T-helper 1 cell treated with Interleukin-12 subunit alpha and Interleukin-12 subunit beta and Interleukin-4 antibody, amounts not matched to agents 30 μg/mL and 1 μg/mL, for 36 hours (primary cell): ENCODE results near the gene MTR.

Experiments used
- H3K27ac Mint-ChIP-seq: one replicate; pipeline ENCODE4 v1.8.0; 2021; ENCODE audit warnings: mild to moderate bottlenecking, mixed read lengths
- H3K27me3 Mint-ChIP-seq: one replicate; pipeline ENCODE4 v1.8.0; 2021; ENCODE audit warnings: low read depth, mixed read lengths
- H3K36me3 Mint-ChIP-seq: one replicate; pipeline ENCODE4 v1.8.0; 2021; ENCODE audit warnings: low read depth, mixed read lengths
- H3K4me1 Mint-ChIP-seq: one replicate; pipeline ENCODE4 v1.8.0; 2021; ENCODE audit warnings: low read depth, mixed read lengths
- H3K4me3 Mint-ChIP-seq: one replicate; pipeline ENCODE4 v1.8.0; 2021; ENCODE audit warnings: mild to moderate bottlenecking, moderate library complexity, mixed read lengths
- H3K9me3 Mint-ChIP-seq: one replicate; pipeline ENCODE4 v1.8.0; 2021; ENCODE audit warnings: mixed read lengths

MTR gene

GRCh38 chr1:236761397-236762132, 33.5 kb upstream of the MTR start:
- peaks cover 4% of the 10 kb centered on the region for H3K27me3 Mint-ChIP-seq
- H3K27ac Mint-ChIP-seq = no peak overlapping the region
- no peaks in the 10 kb centered on the region for H3K36me3 Mint-ChIP-seq
- H3K4me3 Mint-ChIP-seq = no peak overlapping the region
- no peaks in the 10 kb centered on the region for H3K9me3 Mint-ChIP-seq
- H3K4me1 Mint-ChIP-seq = peaks cover 1% of the 10 kb centered on the region

GRCh38 chr1:236762410-236762809, 32.7 kb upstream of the MTR start:
- Mint-ChIP-seq H3K4me1 (peaks cover 1% of the 10 kb centered on the region), H3K9me3 (no peaks in the 10 kb centered on the region), H3K4me3 (peak overlapping the region; percentile 5), H3K36me3 (no peaks in the 10 kb centered on the region), H3K27ac (no peak overlapping the region), H3K27me3 (peaks cover 4% of the 10 kb centered on the region)

GRCh38 chr1:236765831-236766230, 29.3 kb upstream of the MTR start:
- H3K9me3 Mint-ChIP-seq = no peaks in the 10 kb centered on the region
- no peak overlapping the region for H3K27ac Mint-ChIP-seq
- no peaks in the 10 kb centered on the region for H3K36me3 Mint-ChIP-seq
- peaks cover 17% of the 10 kb centered on the region for H3K27me3 Mint-ChIP-seq
- peaks cover 2% of the 10 kb centered on the region for H3K4me1 Mint-ChIP-seq
- no peak overlapping the region for H3K4me3 Mint-ChIP-seq

- no peak overlapping the region for H3K4me3 Mint-ChIP-seq
- no peaks in the 10 kb centered on the region for H3K36me3 Mint-ChIP-seq
- H3K27ac Mint-ChIP-seq = no peak overlapping the region
- no peaks in the 10 kb centered on the region for H3K9me3 Mint-ChIP-seq
- peaks cover 2% of the 10 kb centered on the region for H3K4me1 Mint-ChIP-seq
- H3K27me3 Mint-ChIP-seq = peaks cover 17% of the 10 kb centered on the region
Observed at GRCh38 chr1:236766506-236766905, 28.6 kb upstream of the MTR start.

DNA sequence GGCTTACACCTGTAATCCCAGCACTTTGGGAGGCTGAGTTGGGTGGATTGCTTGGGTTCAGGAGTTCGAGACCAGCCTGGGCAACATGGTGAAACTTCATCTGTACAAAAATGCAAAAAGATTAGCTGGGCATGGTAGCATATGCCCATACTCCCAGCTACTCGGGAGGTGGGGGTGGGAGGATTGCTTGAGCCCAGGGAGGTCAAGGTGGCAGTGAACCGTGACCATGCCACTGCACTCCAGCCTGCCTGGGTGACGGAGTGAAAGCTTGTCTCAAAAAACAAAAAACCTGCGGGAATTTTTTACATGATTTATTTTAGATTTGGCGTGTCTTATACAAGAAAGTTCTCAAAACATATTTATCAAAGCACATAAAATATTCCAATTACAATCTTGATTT, 27.8 kb upstream of the MTR start:
- H3K36me3 Mint-ChIP-seq = no peaks in the 10 kb centered on the region
- no peak overlapping the region for H3K27ac Mint-ChIP-seq
- peaks cover 2% of the 10 kb centered on the region for H3K4me1 Mint-ChIP-seq
- no peaks in the 10 kb centered on the region for H3K9me3 Mint-ChIP-seq
- H3K27me3 Mint-ChIP-seq = peaks cover 17% of the 10 kb centered on the region
- H3K4me3 Mint-ChIP-seq = no peak overlapping the region

DNA sequence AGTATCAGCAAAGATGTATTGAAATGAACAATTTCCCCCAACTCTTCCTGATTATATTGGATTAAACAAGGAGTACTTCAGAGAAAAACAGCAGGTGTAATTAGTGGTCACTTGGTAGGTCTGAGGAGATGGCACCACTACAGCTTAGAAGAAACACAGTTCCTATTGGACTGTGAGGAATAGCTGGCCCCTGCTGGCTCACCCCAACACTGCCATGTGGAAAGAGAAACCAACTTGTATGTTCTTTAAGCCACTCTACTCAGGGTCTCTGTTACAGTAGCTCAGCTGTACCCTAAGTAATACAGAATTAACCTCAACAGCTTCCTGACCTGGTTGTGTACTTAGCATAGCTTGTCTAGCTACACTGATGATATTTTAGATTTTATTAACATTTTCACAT, 26.5 kb upstream of the MTR start:
- Mint-ChIP-seq H3K27me3 (peaks cover 17% of the 10 kb centered on the region), H3K4me1 (peaks cover 2% of the 10 kb centered on the region), H3K27ac (no peak overlapping the region), H3K4me3 (no peak overlapping the region), H3K36me3 (no peaks in the 10 kb centered on the region), H3K9me3 (no peaks in the 10 kb centered on the region)

- Mint-ChIP-seq H3K27ac (no peak overlapping the region), H3K4me1 (no peaks in the 10 kb centered on the region), H3K27me3 (peaks cover 30% of the 10 kb centered on the region), H3K36me3 (no peaks in the 10 kb centered on the region), H3K4me3 (no peak overlapping the region), H3K9me3 (peaks cover 7% of the 10 kb centered on the region)
Observed at GRCh38 chr1:236773919-236774318, 21.2 kb upstream of the MTR start.

DNA sequence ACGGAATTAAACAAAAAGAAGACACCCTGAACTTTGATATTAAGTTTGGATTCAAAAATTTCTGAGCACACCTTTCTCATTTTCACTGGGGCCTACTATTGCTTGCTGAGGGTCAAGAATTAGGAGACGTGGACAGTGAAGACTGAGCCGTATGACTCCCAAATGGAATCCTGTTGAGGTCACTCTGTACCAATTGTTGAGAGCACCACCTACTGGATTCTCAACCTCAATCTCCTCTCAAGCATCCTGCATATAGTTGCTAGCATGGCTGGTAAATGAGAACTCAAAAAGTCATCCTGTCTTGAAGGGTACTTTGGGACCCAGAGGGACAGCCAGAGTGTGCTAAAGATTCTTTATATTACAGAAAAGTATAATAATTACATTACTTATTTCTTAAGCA, 20.2 kb upstream of the MTR start:
- Mint-ChIP-seq H3K27me3 (peaks cover 31% of the 10 kb centered on the region), H3K4me1 (no peaks in the 10 kb centered on the region), H3K27ac (no peak overlapping the region)

GRCh38 chr1:236779312-236779711, 15.8 kb upstream of the MTR start:
- Mint-ChIP-seq H3K27me3 (peaks cover 41% of the 10 kb centered on the region), H3K36me3 (no peaks in the 10 kb centered on the region), H3K4me3 (no peak overlapping the region), H3K27ac (no peak overlapping the region), H3K9me3 (peaks cover 12% of the 10 kb centered on the region), H3K4me1 (no peaks in the 10 kb centered on the region)

More for the DNA sequence above, 20.2 kb upstream of the MTR start:
- H3K4me3 Mint-ChIP-seq = no peak overlapping the region
- no peaks in the 10 kb centered on the region for H3K36me3 Mint-ChIP-seq
- peaks cover 12% of the 10 kb centered on the region for H3K9me3 Mint-ChIP-seq

DNA sequence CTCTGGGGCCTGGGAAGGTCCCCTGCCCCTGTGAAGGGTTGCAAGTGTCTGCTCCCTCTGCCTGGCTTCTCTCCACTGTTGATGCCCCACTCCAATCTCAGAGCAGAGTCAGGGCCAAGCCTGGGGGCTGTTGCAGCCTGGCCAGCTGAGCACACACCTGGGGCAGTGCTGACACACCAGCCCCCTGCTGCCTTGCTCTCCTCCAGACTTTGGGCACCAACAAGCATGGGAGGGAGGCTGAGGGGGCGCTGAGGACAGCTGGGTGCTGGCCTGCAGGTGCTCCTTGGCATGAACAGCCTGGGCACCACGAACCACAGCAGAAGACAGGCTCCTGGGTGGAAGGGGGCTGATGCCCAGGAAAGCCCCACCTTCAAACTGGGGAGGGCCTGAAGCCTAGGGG, 9.6 kb upstream of the MTR start:
- Mint-ChIP-seq H3K4me3 (no peak overlapping the region), H3K9me3 (no peaks in the 10 kb centered on the region), H3K27me3 (peaks cover 21% of the 10 kb centered on the region), H3K36me3 (no peaks in the 10 kb centered on the region), H3K4me1 (no peaks in the 10 kb centered on the region), H3K27ac (no peak overlapping the region)

DNA sequence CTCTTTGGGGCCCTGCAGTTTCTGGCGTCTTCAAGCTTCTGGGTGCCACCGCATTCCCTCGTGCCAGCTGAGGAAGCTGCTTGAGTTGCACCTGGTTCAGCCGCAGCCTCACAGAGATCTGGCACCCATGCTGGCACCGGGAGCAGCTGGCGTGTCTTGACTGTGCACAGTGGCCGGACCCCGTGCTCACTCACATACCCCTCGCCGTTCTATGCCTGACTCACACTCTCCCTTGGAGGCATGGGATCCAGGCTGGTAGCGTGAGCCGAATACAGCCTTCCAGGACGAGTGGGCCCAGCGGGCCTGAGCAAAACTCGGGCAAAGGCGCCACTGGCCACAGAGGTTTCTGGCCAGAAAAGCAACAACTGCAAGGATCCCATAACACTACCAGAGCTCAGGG, 8.6 kb upstream of the MTR start:
- Mint-ChIP-seq H3K4me3 (no peak overlapping the region), H3K27ac (no peak overlapping the region)

GRCh38 chr1:236794585-236795034, 482 bp upstream of the MTR start:
- Mint-ChIP-seq H3K4me1 (peaks cover 19% of the 10 kb centered on the region), H3K27ac (peak overlapping the region; percentile 99), H3K36me3 (no peaks in the 10 kb centered on the region), H3K9me3 (no peaks in the 10 kb centered on the region), H3K27me3 (peaks cover 8% of the 10 kb centered on the region), H3K4me3 (peak overlapping the region; percentile 93)

More for the DNA sequence above, 8.6 kb upstream of the MTR start:
- Mint-ChIP-seq H3K4me1 (no peaks in the 10 kb centered on the region), H3K9me3 (no peaks in the 10 kb centered on the region), H3K27me3 (peaks cover 17% of the 10 kb centered on the region), H3K36me3 (no peaks in the 10 kb centered on the region)

DNA sequence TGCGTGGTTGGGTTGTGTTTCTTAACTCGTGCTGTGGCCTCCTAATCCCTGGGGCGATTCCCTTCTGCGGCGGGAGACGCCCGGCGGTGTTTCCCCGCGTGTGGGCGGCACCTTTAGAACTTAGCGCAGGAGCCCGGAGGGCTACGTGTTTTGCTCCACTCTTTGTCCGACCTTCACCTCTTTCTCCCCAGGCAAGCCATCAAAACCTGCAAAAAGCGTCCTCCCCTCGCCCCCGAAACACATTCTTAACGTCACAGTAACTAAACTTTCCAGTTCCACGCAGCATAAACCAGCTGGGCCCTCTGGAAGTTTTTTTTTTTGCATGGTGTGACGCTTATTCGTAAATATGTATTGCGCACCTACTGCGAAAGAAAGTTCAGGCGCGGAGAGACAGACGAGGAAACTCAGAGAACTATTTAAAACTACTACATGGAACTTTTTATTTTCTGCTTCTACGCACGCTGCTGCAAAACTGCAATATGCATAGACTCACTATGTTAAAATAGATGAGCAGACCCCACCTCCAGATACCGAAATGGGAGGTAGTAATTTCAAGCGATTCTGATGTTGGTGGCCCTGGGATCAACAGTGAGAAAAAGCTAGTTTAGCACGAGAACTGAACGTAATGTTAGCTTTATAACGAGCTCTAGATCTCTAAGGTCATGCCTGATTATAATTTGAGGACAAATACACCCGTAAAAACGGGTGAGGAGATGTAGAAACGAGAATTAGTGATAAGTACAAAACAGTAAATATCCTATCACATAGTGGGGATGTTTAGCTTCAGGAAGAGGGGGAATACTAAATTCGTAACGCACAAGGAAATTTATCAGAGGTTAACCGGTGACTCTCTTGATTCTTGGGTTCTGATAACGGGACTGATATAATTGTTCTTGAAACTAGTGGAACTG, 920 bp downstream of the MTR start:
- Mint-ChIP-seq H3K4me3 (peak overlapping the region; percentile 93), H3K27ac (peak overlapping the region; percentile 99), H3K9me3 (no peaks in the 10 kb centered on the region), H3K27me3 (peaks cover 6% of the 10 kb centered on the region), H3K4me1 (peaks cover 25% of the 10 kb centered on the region), H3K36me3 (peaks cover 3% of the 10 kb centered on the region)

- peaks cover 38% of the 10 kb centered on the region for H3K4me1 Mint-ChIP-seq
- H3K27me3 Mint-ChIP-seq = no peaks in the 10 kb centered on the region
Observed at GRCh38 chr1:236799001-236799400, 3.9 kb downstream of the MTR start.

More at GRCh38 chr1:236799001-236799400, 3.9 kb downstream of the MTR start:
- Mint-ChIP-seq H3K36me3 (peaks cover 14% of the 10 kb centered on the region), H3K27ac (no peak overlapping the region), H3K4me3 (no peak overlapping the region), H3K9me3 (no peaks in the 10 kb centered on the region)
